ENCODE data around the gene SEC22C.

The SEC22C gene

GRCh38 chr3:42509111-42509510 is 72.7 kb downstream of the SEC22C start:
- DNase-seq (ENCODE audit: low read depth): no peak
- TF ChIP-seq CTCF (IDR thresholded peaks at IDR 0.05; ENCODE audit: insufficient read depth, low read depth, low read length, missing control alignments): no peak
- H3K4me3 ChIP-seq (ENCODE audit: low read length): no peak overlapping the region

GRCh38 chr3:42508562-42508961 is 73.2 kb downstream of the SEC22C start:
- TF ChIP-seq CTCF (IDR thresholded peaks at IDR 0.05; ENCODE audit: insufficient read depth, low read depth, low read length, missing control alignments): no peak

GRCh38 chr3:42507761-42508335 is 73.9 kb downstream of the SEC22C start:
- no peak for TF ChIP-seq CTCF (IDR thresholded peaks at IDR 0.05; ENCODE audit: insufficient read depth, low read depth, low read length, missing control alignments)
- H3K4me3 ChIP-seq (ENCODE audit: low read length): no peak overlapping the region
- DNase-seq (ENCODE audit: low read depth): no peak

More at GRCh38 chr3:42508562-42508961, 73.2 kb downstream of the SEC22C start:
- H3K4me3 ChIP-seq (ENCODE audit: low read length): no peak overlapping the region
- no peak for DNase-seq (ENCODE audit: low read depth)

GRCh38 chr3:42507252-42507651 is 74.5 kb downstream of the SEC22C start:
- TF ChIP-seq CTCF (IDR thresholded peaks at IDR 0.05; ENCODE audit: insufficient read depth, low read depth, low read length, missing control alignments): peak; percentile 22
- peak; percentile 31 for DNase-seq (ENCODE audit: low read depth)
- no peak overlapping the region for H3K4me3 ChIP-seq (ENCODE audit: low read length)

DNA sequence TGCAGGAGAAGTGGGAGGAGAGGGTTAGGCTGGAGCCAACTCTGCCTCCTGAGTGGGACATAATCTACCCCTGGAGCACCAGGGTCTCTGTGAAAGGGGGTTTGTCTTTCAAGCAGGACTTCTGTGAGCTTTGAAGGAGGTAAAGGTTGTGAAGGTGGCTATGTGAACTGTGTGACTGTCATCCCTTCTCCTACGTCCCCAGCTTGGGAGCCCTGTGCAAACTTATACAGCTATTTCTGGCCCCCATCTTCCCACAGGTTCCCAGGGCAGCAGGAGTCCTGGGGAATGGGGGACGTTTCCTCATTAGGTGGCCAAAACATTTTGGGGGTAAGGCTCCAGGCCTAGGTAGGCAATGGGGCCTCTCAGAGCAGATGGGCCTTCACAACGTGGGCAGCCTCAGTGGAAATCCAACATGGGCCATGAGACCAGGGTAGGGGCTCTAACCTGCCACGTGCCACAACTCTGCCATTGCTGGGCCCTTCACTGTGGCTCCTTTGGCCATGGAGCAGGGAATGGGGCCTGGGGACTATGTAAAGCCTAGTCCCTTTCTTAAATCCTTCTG is 75.8 kb downstream of the SEC22C start:
- DNase-seq (ENCODE audit: low read depth): no peak
- TF ChIP-seq CTCF (IDR thresholded peaks at IDR 0.05; ENCODE audit: insufficient read depth, low read depth, low read length, missing control alignments): no peak
- no peak overlapping the region for H3K4me3 ChIP-seq (ENCODE audit: low read length)

DNA sequence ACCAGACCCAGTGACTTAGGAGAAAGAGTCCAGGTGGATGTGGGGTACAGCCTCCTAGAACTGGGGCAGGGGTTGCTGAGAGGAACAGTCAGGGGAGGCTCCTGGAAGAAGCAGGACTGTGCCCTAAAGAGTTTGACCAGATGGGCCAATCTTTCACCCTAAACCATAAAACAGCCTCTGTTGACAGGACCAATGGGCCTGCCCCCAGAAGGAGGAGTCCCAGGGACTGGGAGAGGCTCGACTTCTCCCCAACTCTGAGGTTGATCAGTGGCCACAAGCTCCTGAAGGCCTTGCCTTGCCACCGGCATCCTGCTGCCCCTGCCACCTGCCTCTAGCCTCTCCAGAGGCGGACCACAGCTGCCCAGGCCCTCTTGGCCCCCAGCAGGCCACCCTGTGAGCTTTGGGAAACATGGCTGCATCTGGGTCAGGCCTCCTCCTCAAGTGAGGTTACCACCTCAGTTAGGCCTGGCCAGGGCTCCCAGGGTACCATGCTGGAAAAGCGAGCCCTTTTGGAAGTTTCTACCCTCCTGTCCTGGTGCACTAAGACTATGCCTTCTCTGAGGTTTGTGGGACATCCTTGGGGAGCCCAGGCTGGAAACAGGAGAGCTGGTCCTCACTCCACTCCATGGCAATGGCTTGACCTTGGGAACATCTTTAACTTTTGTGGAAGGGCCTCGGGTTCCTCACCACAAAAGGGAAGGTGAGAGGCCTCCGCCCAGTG is 76.5 kb downstream of the SEC22C start:
- no peak overlapping the region for H3K4me3 ChIP-seq (ENCODE audit: low read length)
- TF ChIP-seq CTCF (IDR thresholded peaks at IDR 0.05; ENCODE audit: insufficient read depth, low read depth, low read length, missing control alignments): no peak
- no peak for DNase-seq (ENCODE audit: low read depth)
